ENCODE results near the gene NUDCD3.

GRCh38 chr7:44348851-44349781 lies 141.3 kb downstream of the NUDCD3 start:
- TF ChIP-seq CTCF (IDR thresholded peaks at IDR 0.05) (no peak), ZFX (IDR thresholded peaks at IDR 0.05; ENCODE audit: borderline replicate concordance) (no peak)
